CMK (cell line): ENCODE measurements around the gene TRIM44.
"Not testable (repeated sequence)": the region's sequence is repeated elsewhere in the genome, so short reads cannot be mapped to it uniquely, and the experiment has no call there.

Experiments
- DNase-seq: peaks from one replicate; pipeline ENCODE4 v3.0.0-alpha.2; 2010; ENCODE audit warnings: low read depth

The TRIM44 gene

GRCh38 chr11:35855671-35856070, 193.1 kb downstream of the TRIM44 start:
- DNase-seq = no peak

GRCh38 chr11:35856259-35856658, 193.7 kb downstream of the TRIM44 start:
- no peak for DNase-seq

GRCh38 chr11:35856756-35857155, 194.2 kb downstream of the TRIM44 start:
- DNase-seq = no peak

- no peak for DNase-seq
These were observed 195.3 kb downstream of the TRIM44 start for GRCh38 chr11:35857922-35858321.

GRCh38 chr11:35859301-35859700, 196.7 kb downstream of the TRIM44 start:
- DNase-seq = no peak

- not testable (repeated sequence) for DNase-seq
These were observed 197.6 kb downstream of the TRIM44 start for GRCh38 chr11:35860194-35860593.

- DNase-seq = no peak
These were observed 198.6 kb downstream of the TRIM44 start for GRCh38 chr11:35861191-35861590.

GRCh38 chr11:35862666-35863065, 200.1 kb downstream of the TRIM44 start:
- DNase-seq = no peak

- no peak for DNase-seq
These were observed 201.6 kb downstream of the TRIM44 start for GRCh38 chr11:35864131-35864530.

GRCh38 chr11:35866601-35867000, 204.0 kb downstream of the TRIM44 start:
- DNase-seq = no peak
